CD14-positive monocyte (primary cell): ENCODE measurements around the gene SOX9. TPM values are rescaled to one million over a fixed set of nuclear protein-coding genes. Genes with fewer than 3 reads are reported as not detected.

Source experiments
- DNase-seq, 3 donors: peaks; one replicate each; pipeline ENCODE4 v3.0.0-alpha.2; 2011 to 2022
- H2AFZ ChIP-seq: 2 replicates; pipeline ENCODE4 v1.6.0; 2012; ENCODE audit warnings: mild to moderate bottlenecking, low read depth, low read length, inconsistent platforms; ENCODE audit not compliant: insufficient read depth, poor library complexity, severe bottlenecking
- H3K27ac ChIP-seq, 2 donors: 1 replicate in 1 of 2; 2 replicates in 1 of 2; pipeline ENCODE4 v1.5.1; 2012 to 2013; ENCODE audit warnings: low read length in 2 of 2, control low read depth in 1 of 2, inconsistent platforms in 1 of 2, low read depth in 1 of 2, mild to moderate bottlenecking in 1 of 2
- H3K27me3 ChIP-seq, 2 donors: one replicate each; pipeline versions ENCODE4 v1.6.0 to v1.6.1; 2011 to 2013; ENCODE audit warnings: low read length in 2 of 2; ENCODE audit not compliant: control insufficient read depth in 2 of 2, insufficient read depth in 2 of 2
- H3K36me3 ChIP-seq, 2 donors: replicated peaks in 1 of 2; 1 replicate in 1 of 2; 2 replicates in 1 of 2; pipeline versions ENCODE4 v1.5.1 to v1.6.1; 2012 to 2013; ENCODE audit warnings: low read length in 2 of 2, control low read depth in 1 of 2, inconsistent platforms in 1 of 2, mild to moderate bottlenecking in 1 of 2; ENCODE audit not compliant: insufficient read depth in 2 of 2, control insufficient read depth in 1 of 2
- H3K4me1 ChIP-seq, 2 donors: 1 replicate in 1 of 2; 2 replicates in 1 of 2; pipeline versions ENCODE4 v1.5.1 to v1.6.1; 2012 to 2013; ENCODE audit warnings: low read length in 2 of 2, control low read depth in 1 of 2, inconsistent platforms in 1 of 2, mild to moderate bottlenecking in 1 of 2, moderate library complexity in 1 of 2; ENCODE audit not compliant: insufficient read depth in 2 of 2, control insufficient read depth in 1 of 2
- H3K4me2 ChIP-seq: replicated peaks from 2 replicates; pipeline ENCODE3; 2012; ENCODE audit warnings: low read length, moderate library complexity, mild to moderate bottlenecking; ENCODE audit not compliant: poor library complexity, severe bottlenecking; ENCODE audit errors: extremely low read depth
- H3K4me3 ChIP-seq, 3 experiments: fragments of 200-600 bp in 1 of 3; sonication (generic) in 1 of 3; replicated peaks in 1 of 3; 1 replicate in 2 of 3; 2 replicates in 1 of 3; pipeline ENCODE4 v1.5.1; 2011 to 2013; ENCODE audit warnings: low read length in 3 of 3, mild to moderate bottlenecking in 3 of 3, control low read depth in 2 of 3, low read depth in 2 of 3, inconsistent platforms in 1 of 3, moderate library complexity in 1 of 3
- H3K79me2 ChIP-seq: 2 replicates; pipeline ENCODE4 v1.6.0; 2012; ENCODE audit warnings: mild to moderate bottlenecking, control low read depth, inconsistent platforms, low read length, moderate library complexity; ENCODE audit not compliant: insufficient read depth
- H3K9ac ChIP-seq: 2 replicates; pipeline ENCODE4 v1.6.0; 2017; ENCODE audit warnings: low read length, mild to moderate bottlenecking; ENCODE audit not compliant: insufficient read depth, poor library complexity, severe bottlenecking
- H3K9me3 ChIP-seq, 2 donors: replicated peaks in 1 of 2; 1 replicate in 1 of 2; 2 replicates in 1 of 2; pipeline versions ENCODE4 v1.5.1 to v1.6.1; 2012 to 2013; ENCODE audit warnings: low read length in 2 of 2, control low read depth in 1 of 2; ENCODE audit not compliant: control insufficient read depth in 1 of 2, insufficient read depth in 1 of 2
- H4K20me1 ChIP-seq: 2 replicates; pipeline ENCODE4 v1.6.0; 2012; ENCODE audit warnings: mild to moderate bottlenecking, low read length, control low read depth, moderate library complexity; ENCODE audit not compliant: insufficient read depth
- H3K27ac Mint-ChIP-seq, 7 donors: one replicate each; pipeline ENCODE4 v1.8.0; 2020; ENCODE audit warnings: mild to moderate bottlenecking in 7 of 7, mixed read lengths in 7 of 7, moderate library complexity in 6 of 7, inconsistent platforms in 2 of 7
- H3K27me3 Mint-ChIP-seq, 3 donors: one replicate each; pipeline ENCODE4 v1.8.0; 2021 to 2022; ENCODE audit warnings: low read depth in 3 of 3, mild to moderate bottlenecking in 3 of 3, mixed read lengths in 3 of 3, moderate library complexity in 3 of 3, inconsistent platforms in 1 of 3
- H3K36me3 Mint-ChIP-seq, 2 donors: one replicate each; pipeline ENCODE4 v1.8.0; 2020; ENCODE audit warnings: mixed read lengths in 2 of 2, inconsistent platforms in 1 of 2, mild to moderate bottlenecking in 1 of 2
- H3K4me1 Mint-ChIP-seq: one replicate; pipeline ENCODE4 v1.8.0; 2020; ENCODE audit warnings: mild to moderate bottlenecking, mixed read lengths
- H3K4me3 Mint-ChIP-seq, 2 donors: one replicate each; pipeline ENCODE4 v1.8.0; 2020; ENCODE audit warnings: mild to moderate bottlenecking in 2 of 2, mixed read lengths in 2 of 2, moderate library complexity in 1 of 2
- H3K9me3 Mint-ChIP-seq, 7 donors: one replicate each; pipeline ENCODE4 v1.8.0; 2020 to 2022; ENCODE audit warnings: mixed read lengths in 7 of 7, mild to moderate bottlenecking in 6 of 7, moderate library complexity in 6 of 7, inconsistent platforms in 2 of 7
- CTCF ChIP-seq: fragments of 200-600 bp; IDR thresholded peaks from one replicate; pipeline ENCODE4 v1.8.0; 2022; ENCODE audit warnings: antibody characterized with exemption, mild to moderate bottlenecking
- WGBS: methylation state at CpG from one replicate; pipeline ENCODE4 v1.1.5; 2013; ENCODE audit warnings: missing lambda C conversion rate; ENCODE audit not compliant: insufficient coverage; 5-methylcytosine and 5-hydroxymethylcytosine counted together
- intact Hi-C, 2 donors: fragments of 100-400 bp; cut with micrococcal nuclease; formaldehyde crosslinking; loops; one replicate each; pipeline versions ENCODE4 v1.15.0 to v1.15.1; 2023
- polyA plus RNA-seq, 3 donors: library from polyadenylated mRNA; depleted of rRNA in 1 of 3; unstranded in 2 of 3; stranded (reverse) in 1 of 3; fragments of 300-500 nt in 2 of 3; fragments of >200 nt in 1 of 3; fragmentation: Illumina TruSeq in 2 of 3; gene quantifications; 1 replicate in 2 of 3; 2 replicates in 1 of 3; pipeline ENCODE4 v1.2.3, GENCODE V29; 2012 to 2021

Gene SOX9
- polyA plus RNA-seq, 3 donors, result not detected

GRCh38 chr17:72169823-72170222, 49.0 kb downstream of the SOX9 start:
- H3K36me3 ChIP-seq, result no peaks in the 10 kb centered on the region
- intact Hi-C loops, result no loop called here
- no peaks in the 10 kb centered on the region for H4K20me1 ChIP-seq
- TF ChIP-seq CTCF, result no peak
- Mint-ChIP-seq H3K4me1 (no peaks in the 10 kb centered on the region), H3K9me3 (peaks cover 0 to 8% (median 2%) of the 10 kb centered on the region in 7 donors), H3K36me3 (no peaks in the 10 kb centered on the region), H3K4me3 (no peak overlapping the region), H3K27ac (no peak overlapping the region), H3K27me3 (peaks cover 2 to 6% (median 2%) of the 10 kb centered on the region in 3 donors)
- H3K79me2 ChIP-seq, result no peaks in the 10 kb centered on the region
- H3K9me3 ChIP-seq, result no peaks in the 10 kb centered on the region
- H3K27ac ChIP-seq, result no peak overlapping the region
- H2AFZ ChIP-seq, result no peak overlapping the region
- no peaks in the 10 kb centered on the region for H3K4me1 ChIP-seq
- 78% methylated on average over 4 of the region's 4 CpGs for WGBS
- H3K4me2 ChIP-seq, result no peak overlapping the region
- no peak overlapping the region for H3K4me3 ChIP-seq
- H3K27me3 ChIP-seq, result no peaks in the 10 kb centered on the region
- no peak for DNase-seq
- H3K9ac ChIP-seq, result no peak overlapping the region

DNA sequence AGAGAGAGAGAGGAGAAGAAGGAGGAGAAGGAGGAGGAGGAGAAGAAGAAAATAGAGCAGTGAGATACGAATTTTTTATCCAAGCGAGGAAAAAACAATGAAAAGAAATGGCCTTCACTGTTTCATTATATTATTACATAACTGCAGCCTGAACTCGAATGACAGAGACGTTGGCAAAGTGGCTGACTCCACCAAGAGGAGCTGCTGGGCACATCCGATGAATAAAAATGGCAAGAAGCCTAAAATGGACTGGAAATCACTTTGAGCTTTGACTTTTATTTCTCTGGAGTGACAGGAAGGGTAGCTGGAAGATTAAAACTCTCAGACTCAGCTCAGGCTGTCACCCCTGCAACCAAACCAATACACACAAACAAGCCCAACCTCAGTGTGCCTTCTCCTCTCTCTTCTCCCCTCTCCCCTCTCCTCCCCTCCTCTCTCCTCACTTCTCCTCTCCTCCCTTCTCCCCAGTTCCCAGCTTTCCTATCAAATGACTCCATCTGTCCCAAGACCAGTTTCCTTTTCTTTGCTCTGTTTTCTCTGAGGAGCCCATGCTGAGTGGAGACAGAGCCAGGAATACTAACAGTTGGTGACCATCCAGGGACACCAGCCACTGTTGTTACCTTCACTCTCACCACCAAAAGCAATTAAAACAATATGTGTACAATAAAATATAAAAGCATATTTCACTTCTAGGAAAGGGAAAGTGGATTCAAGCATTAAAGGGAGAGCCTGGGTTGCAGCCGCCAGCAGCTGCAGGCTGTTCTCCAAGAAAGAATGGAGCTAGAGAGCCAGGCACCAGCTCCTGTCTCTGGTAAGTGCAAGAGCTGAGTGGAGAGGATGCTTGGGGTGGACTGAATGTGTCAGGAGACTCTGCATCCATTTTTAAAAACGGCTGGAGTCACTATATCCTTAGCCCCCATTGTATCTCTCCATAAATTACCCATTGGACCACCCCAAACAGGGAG, 51.2 kb downstream of the SOX9 start:
- 43% methylated on average over 4 of the region's 7 CpGs for WGBS
- H3K4me3 Mint-ChIP-seq, result no peak overlapping the region
- no peak overlapping the region for H2AFZ ChIP-seq
- H3K9me3 Mint-ChIP-seq, result peaks cover 0 to 6% (median 4%) of the 10 kb centered on the region in 7 donors
- no peaks in the 10 kb centered on the region for H4K20me1 ChIP-seq
- TF ChIP-seq CTCF, result no peak
- H3K36me3 ChIP-seq, result no peaks in the 10 kb centered on the region
- no peak overlapping the region for H3K27ac ChIP-seq
- no peak overlapping the region for H3K27ac Mint-ChIP-seq
- peaks cover 2 to 6% (median 2%) of the 10 kb centered on the region in 3 donors for H3K27me3 Mint-ChIP-seq
- intact Hi-C loops, result no loop called here
- no peak overlapping the region for H3K4me3 ChIP-seq
- no peak overlapping the region for H3K9ac ChIP-seq
- peaks cover 0 to 2% of the 10 kb centered on the region in 2 donors for H3K9me3 ChIP-seq
- no peaks in the 10 kb centered on the region for H3K4me1 ChIP-seq
- no peaks in the 10 kb centered on the region for H3K36me3 Mint-ChIP-seq
- no peaks in the 10 kb centered on the region for H3K79me2 ChIP-seq
- no peaks in the 10 kb centered on the region for H3K4me1 Mint-ChIP-seq
- DNase-seq, result no peak
- no peak overlapping the region for H3K4me2 ChIP-seq
- H3K27me3 ChIP-seq, result no peaks in the 10 kb centered on the region
